LNCAP (cell line): ENCODE data around the gene GMDS.

Experiments used
- CTCF ChIP-seq: fragments of 450-650 bp; IDR thresholded peaks from 2 replicates; pipeline ENCODE4 v1.5.1; 2017; ENCODE audit warnings: mild to moderate bottlenecking

GMDS gene

GRCh38 chr6:1946583-1946982 is 298.8 kb downstream of the GMDS start:
- no peak for TF ChIP-seq CTCF

GRCh38 chr6:1945235-1945832 is 300.1 kb downstream of the GMDS start:
- no peak for TF ChIP-seq CTCF

GRCh38 chr6:1942834-1943233 is 302.6 kb downstream of the GMDS start:
- no peak for TF ChIP-seq CTCF

GRCh38 chr6:1941534-1941933 is 303.9 kb downstream of the GMDS start:
- no peak for TF ChIP-seq CTCF

GRCh38 chr6:1940381-1940780 is 305.0 kb downstream of the GMDS start:
- no peak for TF ChIP-seq CTCF

- no peak for TF ChIP-seq CTCF
These were observed 312.1 kb downstream of the GMDS start for GRCh38 chr6:1933292-1933691.

GRCh38 chr6:1931817-1932216 is 313.6 kb downstream of the GMDS start:
- TF ChIP-seq CTCF, result no peak

GRCh38 chr6:1930356-1930755 is 315.0 kb downstream of the GMDS start:
- TF ChIP-seq CTCF, result no peak
